Endothelial cell of umbilical vein (primary cell): ENCODE results near the gene SDR9C7.

Source experiments
- EZH2 ChIP-seq: IDR thresholded peaks from 2 replicates; pipeline ENCODE4 v1.6.1; 2012; ENCODE audit warnings: borderline replicate concordance, low read depth, mild to moderate bottlenecking, moderate library complexity, low read length, inconsistent platforms; ENCODE audit not compliant: severe bottlenecking
- JUN ChIP-seq: IDR thresholded peaks from 2 replicates; pipeline ENCODE4 v1.6.1; 2011; ENCODE audit warnings: borderline replicate concordance, low read depth; ENCODE audit not compliant: insufficient read length, insufficient read depth
- POLR2A ChIP-seq: IDR thresholded peaks from 2 replicates; pipeline ENCODE4 v1.6.1; 2012; ENCODE audit warnings: low read depth, mild to moderate bottlenecking, control low read depth, low read length
- TF ChIP-seq, protein P1 (sequence below), 2 donors: IDR thresholded peaks; 1 replicate in 1 of 2; 2 replicates in 1 of 2; pipeline ENCODE4 v1.5.1; 2011; ENCODE audit warnings: low read length in 2 of 2, mild to moderate bottlenecking in 2 of 2, moderate library complexity in 2 of 2, control low read depth in 1 of 2, inconsistent platforms in 1 of 2, low read depth in 1 of 2; ENCODE audit not compliant: insufficient read depth in 1 of 2; ENCODE audit errors: extremely low read depth in 1 of 2

DNA sequence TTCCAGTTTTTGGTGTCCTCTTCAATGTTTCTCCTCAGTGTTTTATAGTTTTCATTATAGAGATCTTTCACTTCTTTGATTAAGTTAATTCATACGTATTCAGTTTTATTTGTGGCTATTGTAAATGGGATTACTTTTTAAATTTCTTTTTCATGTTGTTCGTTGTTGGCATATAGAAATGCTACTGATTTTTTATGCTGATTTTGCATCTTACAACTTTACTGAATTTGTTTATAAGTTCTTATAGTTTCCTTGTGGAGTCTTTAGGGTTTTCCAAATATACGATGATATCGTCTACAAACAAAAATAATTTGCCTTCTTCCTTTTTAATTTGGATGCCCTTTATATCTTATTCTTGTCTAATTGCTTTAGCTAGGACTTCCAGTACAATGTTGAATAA is 9.7 kb upstream of the SDR9C7 start:
- TF ChIP-seq, protein P1, sequence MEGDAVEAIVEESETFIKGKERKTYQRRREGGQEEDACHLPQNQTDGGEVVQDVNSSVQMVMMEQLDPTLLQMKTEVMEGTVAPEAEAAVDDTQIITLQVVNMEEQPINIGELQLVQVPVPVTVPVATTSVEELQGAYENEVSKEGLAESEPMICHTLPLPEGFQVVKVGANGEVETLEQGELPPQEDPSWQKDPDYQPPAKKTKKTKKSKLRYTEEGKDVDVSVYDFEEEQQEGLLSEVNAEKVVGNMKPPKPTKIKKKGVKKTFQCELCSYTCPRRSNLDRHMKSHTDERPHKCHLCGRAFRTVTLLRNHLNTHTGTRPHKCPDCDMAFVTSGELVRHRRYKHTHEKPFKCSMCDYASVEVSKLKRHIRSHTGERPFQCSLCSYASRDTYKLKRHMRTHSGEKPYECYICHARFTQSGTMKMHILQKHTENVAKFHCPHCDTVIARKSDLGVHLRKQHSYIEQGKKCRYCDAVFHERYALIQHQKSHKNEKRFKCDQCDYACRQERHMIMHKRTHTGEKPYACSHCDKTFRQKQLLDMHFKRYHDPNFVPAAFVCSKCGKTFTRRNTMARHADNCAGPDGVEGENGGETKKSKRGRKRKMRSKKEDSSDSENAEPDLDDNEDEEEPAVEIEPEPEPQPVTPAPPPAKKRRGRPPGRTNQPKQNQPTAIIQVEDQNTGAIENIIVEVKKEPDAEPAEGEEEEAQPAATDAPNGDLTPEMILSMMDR (IDR thresholded peaks at IDR 0.05; ENCODE audit: extremely low read depth in 1 of 2, insufficient read depth in 1 of 2, low read depth in 1 of 2, low read length in 2 of 2) = no peak
- TF ChIP-seq POLR2A (no peak), EZH2 (no peak), JUN (no peak)
